Occipital lobe (tissue), 2 donors: ENCODE results near the gene GOLGA2. TPM values are rescaled to one million over a fixed set of nuclear protein-coding genes. Genes with fewer than 3 reads are reported as not detected.
A peak's percentile ranks its signal among the peaks of the same experiment; 100 is the strongest.
"Not testable (repeated sequence)": the region's sequence is repeated elsewhere in the genome, so short reads cannot be mapped to it uniquely, and the experiment has no call there.

ENCODE experiments used
- DNase-seq: peaks from one replicate; lab custom pipeline; 2025; lab: John Stamatoyannopoulos, UW
- total RNA-seq: library from RNA; depleted of rRNA; stranded (reverse); fragments of >200 nt; gene quantifications from one replicate; pipeline ENCODE4 v1.2.3, GENCODE V29; 2014

Gene GOLGA2
- total RNA-seq, 1 donor from 2014 or later, result 45.9 TPM

- DNase-seq, result no peak
Observed at GRCh38 chr9:128294142-128294541, 18.3 kb upstream of the GOLGA2 start.

- DNase-seq, result no peak
Observed at GRCh38 chr9:128293091-128293490, 17.3 kb upstream of the GOLGA2 start.

GRCh38 chr9:128292009-128292408 is 16.2 kb upstream of the GOLGA2 start:
- DNase-seq, result no peak

- no peak for DNase-seq
Observed at GRCh38 chr9:128288273-128289004, 12.6 kb upstream of the GOLGA2 start.

GRCh38 chr9:128286440-128286839 is 10.6 kb upstream of the GOLGA2 start:
- peak; percentile 38 for DNase-seq

GRCh38 chr9:128285033-128285784 is 9.4 kb upstream of the GOLGA2 start:
- no peak for DNase-seq

GRCh38 chr9:128282500-128282899 is 6.7 kb upstream of the GOLGA2 start:
- no peak for DNase-seq

GRCh38 chr9:128280084-128280622 is 4.3 kb upstream of the GOLGA2 start:
- DNase-seq, result no peak

- not testable (repeated sequence) for DNase-seq
Observed at GRCh38 chr9:128279088-128280073, 3.6 kb upstream of the GOLGA2 start.

GRCh38 chr9:128276574-128277270 is 915 bp upstream of the GOLGA2 start:
- no peak for DNase-seq

- DNase-seq, result peak; percentile 97
Observed at GRCh38 chr9:128276008-128276573, 284 bp upstream of the GOLGA2 start, which contains the start of gene SWI5. TSS of gene SWI5 (plus strand) at chr9:128276276.

GRCh38 chr9:128274245-128274644 is 1.6 kb downstream of the GOLGA2 start:
- no peak for DNase-seq

- no peak for DNase-seq
Observed at GRCh38 chr9:128271512-128271911, 4.3 kb downstream of the GOLGA2 start.

GRCh38 chr9:128271112-128271511 is 4.7 kb downstream of the GOLGA2 start:
- no peak for DNase-seq

GRCh38 chr9:128266868-128267590 is 8.8 kb downstream of the GOLGA2 start:
- no peak for DNase-seq

- no peak for DNase-seq
Observed at GRCh38 chr9:128265348-128265847, 10.4 kb downstream of the GOLGA2 start.

GRCh38 chr9:128262687-128263086 is 13.1 kb downstream of the GOLGA2 start:
- DNase-seq, result no peak

- no peak for DNase-seq
Observed at GRCh38 chr9:128260340-128260739, 15.5 kb downstream of the GOLGA2 start.

GRCh38 chr9:128259156-128259555 is 16.7 kb downstream of the GOLGA2 start:
- DNase-seq, result no peak
